Erythroblast (primary cell): Measurements from ENCODE around the gene PLPPR1.

Source experiments
- GATA1 ChIP-seq: IDR thresholded peaks from 2 replicates; pipeline ENCODE4 v1.6.1; 2011; ENCODE audit warnings: low read depth, mild to moderate bottlenecking, control low read depth, low read length, moderate library complexity
- POLR2A ChIP-seq: IDR thresholded peaks from 2 replicates; pipeline ENCODE4 v1.6.1; 2011; ENCODE audit warnings: mild to moderate bottlenecking, low read length

- TF ChIP-seq POLR2A = no peak
- no peak for TF ChIP-seq GATA1
Measured at GRCh38 chr9:101028346-101029314, at the start of gene PLPPR1.
